Loucy (cell line): ENCODE measurements around the gene PLAU.

Source experiments
- EZH2phosphoT487 ChIP-seq: fragments of 200-600 bp; IDR thresholded peaks from 2 replicates; pipeline ENCODE4 v1.6.1; 2018; ENCODE audit warnings: antibody characterized with exemption, mild to moderate bottlenecking, moderate library complexity, borderline replicate concordance
- TF ChIP-seq, protein P1 (sequence below): fragments of 200-600 bp; sonication (generic); conservative IDR thresholded peaks from 2 replicates; pipeline ENCODE4 v1.5.1; 2014; ENCODE audit warnings: mild to moderate bottlenecking, antibody characterized with exemption, low read length

DNA sequence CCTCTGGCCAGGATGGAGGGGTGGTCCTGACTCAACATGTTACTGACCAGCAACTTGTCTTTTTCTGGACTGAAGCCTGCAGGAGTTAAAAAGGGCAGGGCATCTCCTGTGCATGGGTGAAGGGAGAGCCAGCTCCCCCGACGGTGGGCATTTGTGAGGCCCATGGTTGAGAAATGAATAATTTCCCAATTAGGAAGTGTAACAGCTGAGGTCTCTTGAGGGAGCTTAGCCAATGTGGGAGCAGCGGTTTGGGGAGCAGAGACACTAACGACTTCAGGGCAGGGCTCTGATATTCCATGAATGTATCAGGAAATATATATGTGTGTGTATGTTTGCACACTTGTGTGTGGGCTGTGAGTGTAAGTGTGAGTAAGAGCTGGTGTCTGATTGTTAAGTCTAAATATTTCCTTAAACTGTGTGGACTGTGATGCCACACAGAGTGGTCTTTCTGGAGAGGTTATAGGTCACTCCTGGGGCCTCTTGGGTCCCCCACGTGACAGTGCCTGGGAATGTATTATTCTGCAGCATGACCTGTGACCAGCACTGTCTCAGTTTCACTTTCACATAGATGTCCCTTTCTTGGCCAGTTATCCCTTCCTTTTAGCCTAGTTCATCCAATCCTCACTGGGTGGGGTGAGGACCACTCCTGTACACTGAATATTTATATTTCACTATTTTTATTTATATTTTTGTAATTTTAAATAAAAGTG is 6.0 kb downstream of the PLAU start:
- TF ChIP-seq, protein P1, sequence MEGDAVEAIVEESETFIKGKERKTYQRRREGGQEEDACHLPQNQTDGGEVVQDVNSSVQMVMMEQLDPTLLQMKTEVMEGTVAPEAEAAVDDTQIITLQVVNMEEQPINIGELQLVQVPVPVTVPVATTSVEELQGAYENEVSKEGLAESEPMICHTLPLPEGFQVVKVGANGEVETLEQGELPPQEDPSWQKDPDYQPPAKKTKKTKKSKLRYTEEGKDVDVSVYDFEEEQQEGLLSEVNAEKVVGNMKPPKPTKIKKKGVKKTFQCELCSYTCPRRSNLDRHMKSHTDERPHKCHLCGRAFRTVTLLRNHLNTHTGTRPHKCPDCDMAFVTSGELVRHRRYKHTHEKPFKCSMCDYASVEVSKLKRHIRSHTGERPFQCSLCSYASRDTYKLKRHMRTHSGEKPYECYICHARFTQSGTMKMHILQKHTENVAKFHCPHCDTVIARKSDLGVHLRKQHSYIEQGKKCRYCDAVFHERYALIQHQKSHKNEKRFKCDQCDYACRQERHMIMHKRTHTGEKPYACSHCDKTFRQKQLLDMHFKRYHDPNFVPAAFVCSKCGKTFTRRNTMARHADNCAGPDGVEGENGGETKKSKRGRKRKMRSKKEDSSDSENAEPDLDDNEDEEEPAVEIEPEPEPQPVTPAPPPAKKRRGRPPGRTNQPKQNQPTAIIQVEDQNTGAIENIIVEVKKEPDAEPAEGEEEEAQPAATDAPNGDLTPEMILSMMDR: no peak
- TF ChIP-seq EZH2phosphoT487: no peak
